Measurements from ENCODE around the gene RAD51B.

The RAD51B gene

DNA sequence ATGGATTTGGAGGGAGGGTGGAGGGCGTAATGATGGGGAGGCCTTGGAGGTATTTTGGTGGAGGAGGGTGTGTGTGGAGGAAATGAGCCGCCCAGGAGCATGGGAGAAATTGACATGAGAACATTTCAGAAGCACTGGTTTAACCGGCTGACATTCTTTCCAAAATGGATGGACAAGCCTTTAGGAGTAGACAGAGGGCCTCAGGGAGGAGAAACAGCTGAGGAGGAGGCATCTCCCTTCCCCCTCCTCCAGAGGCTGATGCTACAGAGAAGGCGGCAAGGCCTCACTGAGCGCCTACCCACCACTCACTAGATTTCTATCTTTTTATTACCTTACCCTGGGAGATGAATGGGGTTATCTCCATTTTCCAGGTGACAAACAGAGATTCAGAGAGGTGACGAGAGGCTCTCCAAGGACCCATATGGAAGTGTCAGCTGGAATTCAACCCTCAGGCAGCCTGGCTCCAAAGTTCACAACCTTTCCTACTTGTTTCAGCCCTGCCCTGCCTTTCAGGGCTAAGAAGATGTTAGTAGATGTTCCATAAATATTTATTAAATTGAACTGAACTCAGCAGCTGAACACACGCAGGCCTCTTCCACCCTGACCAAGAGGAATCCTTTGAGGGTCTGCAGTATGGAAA lies 683.7 kb downstream of the RAD51B start:
- DNase-seq = no peak

DNA sequence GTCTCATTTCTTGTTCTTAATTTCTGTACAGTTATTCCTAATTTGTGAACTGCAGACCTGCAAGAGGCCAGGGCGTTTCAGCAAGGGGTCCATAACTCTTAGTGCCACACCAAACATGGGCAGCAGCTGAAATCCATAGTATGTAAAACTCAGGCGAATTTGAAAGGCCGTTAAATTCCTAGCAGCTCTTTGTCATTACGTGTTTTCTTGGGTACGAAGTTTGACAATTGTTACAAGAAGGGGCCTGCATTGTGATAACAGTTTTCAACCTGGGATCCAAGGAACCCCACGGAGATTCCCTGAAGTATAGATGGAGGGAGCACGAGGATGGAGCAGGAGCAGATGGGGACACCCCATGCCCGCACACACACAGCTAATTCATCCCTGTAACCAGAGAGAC lies 685.3 kb downstream of the RAD51B start:
- no peak for DNase-seq

DNA sequence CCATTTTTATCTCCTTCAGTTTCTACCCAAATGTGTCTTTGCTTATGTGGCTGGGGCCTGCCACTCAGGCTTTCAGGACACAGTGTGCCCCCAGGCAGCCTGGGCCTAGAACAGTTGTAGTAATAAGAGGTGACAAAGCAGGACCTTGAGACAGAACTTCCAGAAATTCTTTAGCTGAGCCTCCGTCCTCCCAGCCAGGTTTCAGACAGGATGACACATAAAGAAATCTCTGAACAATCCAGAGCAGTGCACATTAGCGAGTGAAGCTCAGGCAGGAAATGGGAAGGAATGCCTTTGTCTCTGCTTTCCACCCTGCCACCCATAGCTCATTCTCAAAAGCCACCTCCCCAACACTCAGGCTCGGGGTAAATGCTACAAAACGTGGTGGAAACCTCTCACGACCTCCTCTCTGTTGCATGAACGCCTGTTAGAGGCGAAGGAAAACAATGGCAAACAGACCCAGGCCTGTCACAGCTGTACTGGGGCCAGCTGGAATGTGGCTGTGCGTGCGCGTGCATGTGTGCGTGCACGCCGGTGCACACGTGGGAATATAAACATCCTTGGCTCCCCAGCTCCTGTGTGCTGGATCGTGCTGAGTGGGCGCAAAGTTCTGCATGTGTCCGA lies 686.6 kb downstream of the RAD51B start:
- DNase-seq = no peak

DNA sequence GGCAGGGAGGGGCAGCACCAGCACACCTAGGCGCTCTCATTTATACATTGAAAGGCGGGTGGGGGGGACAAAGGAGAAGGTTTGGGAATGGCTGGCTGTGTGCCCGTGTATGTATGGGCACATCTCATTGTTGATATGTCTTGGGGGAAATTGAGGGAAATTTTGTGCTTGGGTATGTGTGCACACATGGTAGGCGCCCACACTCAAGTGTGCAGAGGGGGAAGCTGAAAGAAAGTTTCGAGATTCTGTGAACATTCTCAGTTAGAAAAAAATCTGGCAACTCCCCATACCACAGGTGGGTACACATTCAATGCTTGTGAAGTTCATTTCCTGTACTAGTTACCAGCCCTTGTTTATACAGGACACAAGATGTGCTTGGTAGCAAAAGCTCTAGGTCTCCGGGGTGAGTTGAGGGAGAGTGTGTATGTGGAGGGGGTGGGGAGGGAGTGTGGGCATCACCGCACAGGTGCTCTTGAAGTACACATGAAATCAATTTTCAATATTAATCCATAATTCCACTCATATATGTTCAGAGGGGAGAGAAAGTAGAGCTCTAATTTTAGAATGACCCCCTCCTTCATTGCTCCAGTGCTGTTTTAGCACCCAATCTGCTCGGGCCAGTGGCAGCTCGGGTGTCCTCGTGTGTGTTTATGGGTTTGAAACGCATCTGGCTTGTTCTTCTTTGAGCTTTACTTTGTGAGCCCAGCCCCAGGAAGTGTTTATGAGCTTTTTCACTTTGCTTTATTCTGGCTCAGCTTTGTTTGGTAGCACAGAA lies 687.3 kb downstream of the RAD51B start:
- peak in 2 of 3 donors; percentile 44 to 51 for DNase-seq

DNA sequence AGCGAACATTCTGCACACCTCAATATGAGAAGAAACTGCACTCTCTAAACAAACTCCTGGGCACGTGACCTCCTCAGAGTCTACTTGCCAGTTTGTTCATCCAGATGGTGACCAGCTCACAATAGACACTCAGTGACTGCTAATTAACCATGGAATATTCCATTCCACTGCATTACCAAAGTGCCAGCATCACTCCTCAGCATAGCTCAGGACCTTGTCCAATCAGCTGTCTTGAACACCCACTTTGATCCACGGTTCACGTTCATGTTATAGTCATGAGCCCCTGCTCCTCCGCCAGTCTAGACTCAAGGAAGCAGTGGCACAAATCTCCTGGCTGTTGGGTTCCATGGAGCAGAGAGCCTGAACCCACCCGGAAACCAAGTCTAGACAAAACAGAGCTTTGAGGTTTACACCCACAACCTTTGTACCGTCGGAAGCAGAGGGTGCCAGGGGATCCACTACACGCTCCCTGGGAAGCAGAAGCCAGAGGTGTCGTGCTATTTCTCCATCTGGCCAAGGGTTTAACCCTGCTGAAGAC lies 688.0 kb downstream of the RAD51B start:
- no peak for DNase-seq

DNA sequence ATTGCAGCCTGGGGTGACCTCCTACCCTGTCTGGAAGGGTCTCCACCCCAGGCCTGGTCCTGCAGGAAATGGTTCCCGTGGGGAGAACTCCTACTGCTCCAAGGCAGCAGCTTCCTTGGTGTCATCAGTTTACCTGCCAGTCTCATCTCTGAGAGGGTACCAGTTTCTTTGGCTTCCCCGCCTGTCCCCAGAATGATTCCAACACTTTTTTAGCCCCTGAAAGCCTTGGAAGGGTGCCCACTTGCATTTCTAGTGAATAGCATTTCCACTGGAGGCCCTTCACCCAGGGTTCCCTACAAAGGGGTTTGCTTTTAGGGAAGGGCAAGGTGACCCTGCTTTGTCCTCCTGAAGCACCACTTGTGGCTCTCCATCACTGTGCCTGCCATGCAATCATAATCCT lies 689.0 kb downstream of the RAD51B start:
- no peak for DNase-seq

DNA sequence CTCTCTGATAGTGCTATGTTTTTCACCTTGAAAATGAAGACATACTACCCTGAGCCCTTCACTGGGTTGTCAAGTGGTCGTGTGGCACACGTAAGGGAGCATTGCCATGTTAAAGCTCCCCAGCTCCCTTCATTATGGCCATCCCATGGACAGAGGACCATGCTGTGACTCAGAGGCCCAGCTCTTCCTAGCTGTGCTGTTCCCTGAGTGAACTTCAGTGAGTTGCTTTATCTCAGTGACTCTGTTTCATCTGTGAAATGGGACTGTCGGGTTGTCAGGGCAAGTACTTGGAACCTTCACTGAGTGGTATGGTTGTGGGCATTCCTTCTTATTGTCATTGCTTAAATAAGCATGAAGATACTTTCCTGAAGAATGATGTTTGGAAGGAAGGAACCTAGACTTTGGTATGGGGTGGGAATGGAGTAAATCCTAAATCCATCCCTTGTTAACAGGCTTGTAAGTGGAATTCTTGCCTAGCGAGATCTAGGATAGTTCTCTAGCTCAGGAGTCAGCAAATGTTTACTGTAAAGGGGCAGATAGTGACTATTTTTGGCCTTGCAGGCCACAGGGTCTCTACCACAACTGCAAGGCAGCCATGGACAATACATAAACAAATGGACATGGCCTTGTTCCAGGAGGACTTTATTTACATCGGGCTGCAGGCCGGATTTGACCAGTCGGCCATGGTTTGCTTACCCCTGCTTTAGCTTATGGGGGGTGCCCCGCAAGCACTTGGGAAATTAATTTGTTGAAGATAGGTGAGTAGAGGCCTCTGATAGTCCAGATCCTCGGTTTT lies 689.8 kb downstream of the RAD51B start:
- no peak for DNase-seq

DNA sequence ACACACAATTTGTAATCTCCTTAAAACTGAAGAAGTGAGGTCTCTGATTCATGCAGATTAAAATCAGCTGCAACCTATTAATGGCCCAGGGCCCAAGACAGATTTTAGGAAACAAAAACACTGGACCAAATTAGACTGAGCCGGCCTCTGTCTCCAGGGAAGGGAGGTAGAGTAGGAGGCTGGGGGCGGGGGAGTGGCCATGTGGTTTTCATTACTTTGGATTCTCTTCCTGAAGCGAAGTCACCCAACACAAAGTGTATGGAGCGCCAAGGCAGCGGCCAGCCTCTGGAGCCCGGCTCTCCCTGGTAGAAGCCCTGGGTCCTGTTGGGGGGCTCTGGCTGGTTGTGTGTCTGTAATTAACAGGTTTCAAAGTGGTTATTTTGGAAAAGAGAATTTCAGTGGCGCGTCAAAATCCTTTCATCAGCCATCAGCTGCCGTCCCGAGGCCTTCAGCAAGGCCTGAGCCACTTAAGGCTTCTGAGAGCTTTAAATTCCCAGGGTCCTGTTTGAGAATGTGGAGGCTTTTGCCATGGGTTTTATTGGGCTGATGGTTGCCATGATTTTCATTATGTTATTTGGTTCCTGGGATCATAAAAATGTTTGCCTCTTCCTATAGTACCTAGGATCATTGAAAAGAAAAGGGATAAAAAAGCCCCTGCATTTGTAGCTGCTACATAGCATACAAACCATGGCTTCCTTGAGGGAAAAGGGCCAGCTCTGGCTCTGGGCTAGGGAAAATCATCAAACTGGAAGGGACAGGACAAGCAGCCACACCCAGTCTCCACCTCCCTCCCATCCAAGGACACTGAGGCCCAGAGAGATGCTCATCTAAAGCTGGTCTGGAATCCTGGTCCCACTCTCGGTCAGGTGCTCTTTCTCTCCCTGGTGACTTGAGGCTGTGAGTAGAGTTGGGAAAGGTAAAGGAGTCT lies 690.9 kb downstream of the RAD51B start:
- peak in 1 of 3 donors; percentile 18 for DNase-seq

DNA sequence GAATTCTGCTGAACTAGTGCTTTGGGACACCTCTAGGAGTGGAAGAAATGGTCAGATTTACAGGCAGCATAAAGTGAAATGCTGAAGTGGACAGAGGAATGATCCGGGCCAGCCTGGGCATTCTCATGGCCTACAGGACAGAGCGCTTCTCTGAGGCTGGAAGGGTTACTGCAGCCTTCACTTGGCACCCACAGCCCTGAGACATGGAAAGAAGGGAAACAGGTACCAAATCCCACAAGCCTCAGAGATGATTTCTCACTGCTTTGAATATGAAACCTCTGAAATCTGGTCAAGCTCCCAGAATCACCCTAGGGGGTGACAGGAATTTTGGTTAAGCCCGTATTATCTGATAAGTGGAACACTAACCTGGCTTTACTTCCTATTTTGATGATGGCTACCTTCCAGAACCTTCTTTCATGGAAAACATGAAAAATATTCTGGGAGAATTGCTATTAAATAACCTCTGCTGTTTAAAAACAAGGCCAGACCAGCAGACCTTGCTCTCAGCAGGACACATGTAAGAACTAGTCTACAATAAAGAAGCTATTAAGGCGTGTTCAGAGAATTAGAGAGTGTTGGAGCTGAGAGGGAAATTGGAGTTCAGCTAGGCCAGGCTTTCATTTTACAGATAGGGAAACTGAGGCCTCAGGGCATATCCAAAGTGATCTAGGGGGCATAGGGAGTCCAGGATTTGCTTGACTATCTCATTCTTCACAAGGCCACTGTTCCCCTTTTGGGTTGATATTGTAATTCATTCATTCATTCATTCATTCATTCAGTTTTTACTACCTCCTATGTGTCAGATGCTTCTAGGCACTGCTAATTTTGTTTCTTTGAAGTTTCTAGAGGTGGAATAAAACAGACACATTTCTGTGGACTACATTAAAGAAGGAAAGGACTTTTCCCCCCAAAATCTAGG lies 691.8 kb downstream of the RAD51B start:
- no peak for DNase-seq

DNA sequence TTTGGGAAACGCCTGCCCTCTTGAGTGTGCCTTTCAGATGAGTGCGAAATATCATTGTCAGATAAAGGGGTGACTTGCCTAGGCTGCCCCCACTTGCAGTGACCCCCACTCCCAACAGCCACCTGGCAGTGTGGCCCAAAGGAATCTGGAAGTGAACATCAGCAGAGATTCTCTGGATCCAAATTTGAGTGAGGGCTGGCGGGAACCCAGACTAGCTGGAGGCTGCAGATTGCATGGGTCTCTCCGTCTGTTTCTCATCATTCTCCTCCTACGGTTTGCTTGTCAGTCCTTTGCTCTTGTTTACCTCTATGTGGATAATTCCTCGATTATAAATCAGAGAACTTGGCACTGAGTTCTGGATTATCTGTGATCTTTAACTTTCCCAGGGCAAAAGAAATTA lies 692.5 kb downstream of the RAD51B start:
- no peak for DNase-seq

DNA sequence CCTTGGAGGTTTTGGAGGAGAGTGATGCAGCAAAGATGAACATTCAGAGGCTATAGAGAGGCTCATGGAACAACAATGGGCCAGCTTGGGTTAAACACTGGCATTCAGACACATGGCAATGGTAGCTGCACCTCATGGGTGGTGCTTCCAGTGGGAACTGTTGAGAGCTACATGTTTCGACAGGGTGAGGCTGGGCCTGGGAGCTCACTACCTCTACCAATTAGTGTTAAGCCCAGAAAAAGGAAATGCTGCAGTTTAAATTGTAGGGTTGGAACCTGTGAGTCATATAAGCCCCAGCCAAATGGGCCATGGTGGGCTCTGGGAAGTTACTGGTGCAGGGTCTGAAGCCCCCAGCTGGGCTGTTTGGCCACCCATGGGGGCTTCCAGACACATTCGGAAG lies 693.6 kb downstream of the RAD51B start:
- DNase-seq = peak; percentile 32 to 42 (median 41)

DNA sequence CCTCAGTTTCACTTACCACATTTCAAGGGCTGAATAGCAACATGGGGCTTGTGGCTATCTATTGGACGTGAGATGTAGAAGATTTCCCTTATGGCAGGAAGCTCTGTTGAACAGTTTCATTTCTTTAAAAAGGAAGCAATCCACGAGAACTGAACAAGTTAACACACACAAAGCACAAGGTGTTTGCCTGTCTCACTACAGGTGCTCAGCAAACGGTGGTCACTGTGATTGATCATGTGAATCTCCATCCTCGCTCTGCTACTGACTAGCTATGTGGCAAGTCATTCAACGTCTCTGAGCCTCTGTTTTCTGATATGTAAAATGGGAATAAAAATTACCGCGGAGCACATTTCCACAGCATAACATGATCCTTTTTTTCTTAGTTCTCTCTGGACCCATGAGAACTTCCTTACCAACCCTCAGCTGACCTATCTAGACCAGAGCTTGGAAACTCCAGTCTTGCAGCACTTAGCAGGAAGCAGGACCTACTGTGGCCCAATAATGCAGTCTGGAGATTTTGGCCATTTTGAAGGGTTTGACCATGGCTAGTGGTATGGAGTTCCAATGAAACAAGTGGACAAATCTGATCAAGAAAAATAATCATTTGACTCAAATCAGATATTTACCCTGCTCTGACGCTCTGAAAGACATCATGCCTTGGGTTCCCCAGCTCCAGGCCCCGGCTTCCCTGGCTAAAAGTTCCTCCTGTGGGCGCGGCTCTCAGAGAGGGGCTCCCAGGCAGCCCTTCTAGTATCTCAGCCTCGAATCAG lies 694.4 kb downstream of the RAD51B start:
- DNase-seq = peak; percentile 94 to 97 (median 96)

DNA sequence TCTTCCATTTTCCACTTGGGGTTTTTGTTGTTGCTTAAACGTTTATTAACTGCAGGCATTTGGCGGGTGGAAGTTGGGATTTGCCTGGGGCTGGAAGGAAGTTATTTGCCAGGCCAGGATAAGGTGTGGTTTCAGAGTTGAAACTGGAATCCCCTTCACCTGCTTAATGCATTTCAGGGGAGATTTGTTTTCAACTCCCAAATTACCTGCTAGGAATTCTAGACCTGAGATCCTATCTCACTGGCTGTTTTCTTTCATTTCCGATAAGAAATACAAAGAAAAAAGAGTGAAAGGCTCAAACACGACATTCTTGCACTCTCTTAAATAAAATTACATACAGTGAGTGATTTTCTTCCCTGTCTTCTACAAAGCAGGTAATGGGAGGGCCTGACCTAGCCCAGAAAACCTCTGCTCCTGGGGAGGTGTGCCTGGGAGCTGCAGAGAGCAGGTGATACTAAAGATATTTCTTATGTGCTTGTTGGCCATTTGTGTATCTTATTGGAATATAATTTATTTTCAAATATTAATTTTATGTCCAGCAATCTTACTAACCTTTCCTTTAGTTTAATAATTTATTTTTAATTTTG lies 695.1 kb downstream of the RAD51B start:
- DNase-seq = peak in 1 of 3 donors; percentile 7

DNA sequence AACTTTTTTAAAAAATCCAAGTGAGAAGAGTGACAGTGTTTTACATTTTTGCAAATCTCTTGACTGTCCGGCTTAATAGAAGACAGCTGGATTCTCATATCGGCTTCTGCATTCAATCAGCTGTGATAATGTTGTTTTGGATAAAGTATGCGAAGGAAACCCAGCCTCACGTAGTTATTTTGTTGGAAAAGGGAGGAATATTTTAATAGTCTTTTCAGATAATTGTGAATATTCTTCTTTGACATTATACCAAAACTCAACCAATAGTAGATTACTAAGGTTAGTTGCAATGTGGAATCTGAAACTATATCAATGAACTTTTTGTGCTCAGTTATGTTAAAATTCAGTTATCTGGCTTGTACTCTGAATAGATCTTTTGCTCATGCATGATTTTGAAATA lies 696.8 kb downstream of the RAD51B start:
- DNase-seq = no peak

DNA sequence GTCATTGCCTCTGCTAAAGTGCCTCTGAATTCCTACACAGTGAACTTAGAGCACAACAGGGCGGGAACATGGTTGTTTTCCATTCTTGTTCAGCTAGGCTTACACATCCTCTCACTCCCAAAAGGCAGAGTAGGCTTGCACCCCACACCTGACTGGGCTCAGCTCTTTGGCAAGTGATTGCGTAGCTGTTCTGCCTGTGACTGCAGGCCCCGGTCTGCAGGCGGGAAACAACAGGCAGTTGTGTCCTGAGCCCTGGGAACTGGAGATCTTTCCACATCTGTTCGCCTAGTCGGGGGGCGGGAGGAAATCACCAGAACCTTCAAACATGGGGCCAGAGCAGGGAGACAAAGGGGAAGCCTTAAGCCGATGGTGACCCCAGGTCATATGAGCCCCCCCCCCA lies 698.6 kb downstream of the RAD51B start:
- no peak for DNase-seq

DNA sequence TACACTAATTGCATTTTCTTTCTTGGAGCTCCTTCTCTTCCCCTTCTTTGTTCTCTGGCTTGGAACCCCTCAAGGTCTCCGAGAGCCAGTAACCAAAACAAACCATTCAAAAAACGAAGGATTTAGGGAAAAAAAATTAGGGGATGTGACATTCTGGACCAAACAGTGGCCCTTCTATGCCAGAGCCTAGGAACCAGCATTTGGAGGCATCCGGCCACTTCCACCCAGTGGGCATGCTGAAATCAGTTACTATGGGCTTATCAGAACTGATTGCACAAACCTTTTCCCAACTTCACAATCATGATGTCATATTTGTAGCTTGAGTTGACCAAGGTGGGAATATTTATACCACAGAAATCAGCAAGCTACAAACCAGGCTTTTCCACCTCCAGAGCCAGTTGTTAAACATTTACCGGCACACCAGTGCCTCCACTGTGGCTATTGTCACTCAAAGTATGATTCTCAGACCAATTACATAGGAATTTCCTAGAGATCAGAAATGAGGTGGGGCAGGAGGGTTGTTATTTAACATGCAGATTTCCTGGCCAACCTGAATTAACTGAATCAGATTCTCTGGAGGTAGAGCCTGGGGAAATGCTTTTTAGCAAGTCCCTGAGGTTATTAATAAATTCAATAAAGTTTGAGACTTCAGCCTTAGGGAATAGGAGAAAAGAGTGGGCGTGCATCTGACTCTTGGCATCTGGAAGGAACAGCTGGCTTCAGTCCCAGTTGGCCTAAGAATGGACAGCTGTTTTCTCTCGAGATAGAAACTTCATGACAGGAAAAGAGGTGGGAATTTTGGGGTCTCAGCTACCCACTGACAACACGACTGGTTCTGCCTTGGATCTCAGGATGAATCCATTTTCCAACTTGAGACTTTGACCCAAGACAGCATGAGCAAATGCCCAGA lies 699.4 kb downstream of the RAD51B start:
- peak in 2 of 3 donors; percentile 8 to 22 for DNase-seq

DNA sequence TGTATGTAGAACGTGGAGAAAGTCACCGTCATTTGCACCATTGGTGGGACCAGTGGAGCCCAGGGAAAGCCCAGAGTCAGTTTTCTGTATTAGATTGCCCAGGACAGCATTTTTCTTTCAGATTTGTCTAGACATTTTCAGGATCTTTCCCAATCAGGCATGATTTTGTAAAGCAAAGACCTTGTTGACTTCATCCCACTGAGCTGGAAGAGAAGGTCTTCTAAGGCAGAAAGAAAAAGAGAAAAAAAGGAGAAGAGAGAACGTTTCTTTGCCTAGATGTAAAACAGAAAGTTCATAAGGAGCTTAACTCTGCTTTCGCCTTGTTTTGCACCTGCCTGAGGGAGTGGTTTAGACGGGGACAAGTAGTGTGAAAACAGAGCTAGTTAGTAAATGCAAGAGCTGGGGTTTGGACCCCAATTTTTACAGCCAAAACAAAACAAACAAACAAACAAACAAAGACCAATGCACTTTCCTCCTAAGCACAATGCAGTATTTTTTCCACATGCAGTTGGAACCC lies 700.1 kb downstream of the RAD51B start:
- no peak for DNase-seq

All from suppressor macrophage treated with lipopolysaccharide for 1 hour (primary cell).